ENCODE results near the gene GBX1. TPM values are rescaled to one million over a fixed set of nuclear protein-coding genes. Genes with fewer than 3 reads are reported as not detected.

The GBX1 gene
- total RNA-seq, 1 donor from 2014 or later, result not detected

DNA sequence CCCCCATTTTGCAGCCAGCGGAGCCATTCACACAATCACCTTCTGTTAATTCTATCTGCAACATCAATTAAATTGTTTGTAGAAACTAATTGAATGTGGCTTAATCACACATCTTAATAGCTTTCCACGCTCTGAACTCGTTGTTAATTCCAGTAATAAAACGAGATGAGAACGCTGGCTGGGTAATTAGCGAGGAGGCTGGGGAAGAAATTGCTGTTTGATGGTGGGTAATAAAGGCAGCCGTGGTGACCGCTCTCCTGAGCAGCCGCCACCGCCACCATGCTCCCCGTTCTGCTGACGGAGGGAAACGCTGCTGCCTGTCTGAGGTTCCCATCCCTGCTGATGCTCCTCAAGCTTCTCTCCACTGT is 36.3 kb downstream of the GBX1 start:
- TF ChIP-seq CTCF (conservative IDR thresholded peaks at IDR 0.05; ENCODE audit: low read depth, low read length), result no peak
- no peak for DNase-seq (ENCODE audit: low read depth)
- H3K4me3 ChIP-seq (ENCODE audit: low read depth, low read length), result no peak overlapping the region

DNA sequence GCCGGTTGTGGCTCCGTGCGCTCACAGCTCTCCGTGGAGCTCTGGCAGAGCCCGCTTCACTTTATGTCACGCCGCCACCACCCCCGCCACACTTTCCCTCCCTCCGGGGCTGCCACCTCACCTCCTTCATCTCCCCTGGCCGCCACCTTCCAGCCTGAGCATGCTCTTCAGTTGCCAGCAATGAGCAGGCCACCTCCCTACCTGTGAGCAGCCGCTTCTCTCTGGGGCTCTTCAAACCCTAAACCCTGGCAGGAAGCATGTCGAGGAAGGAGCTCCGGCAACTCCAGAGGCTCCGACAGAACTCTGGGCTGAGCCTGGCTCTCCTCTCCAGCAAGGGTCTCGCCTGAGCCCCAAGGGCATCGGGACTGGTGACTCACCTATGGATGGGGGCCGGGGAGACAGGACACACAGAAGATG is 36.7 kb downstream of the GBX1 start:
- no peak for DNase-seq (ENCODE audit: low read depth)
- no peak for TF ChIP-seq CTCF (conservative IDR thresholded peaks at IDR 0.05; ENCODE audit: low read depth, low read length)
- no peak overlapping the region for H3K4me3 ChIP-seq (ENCODE audit: low read depth, low read length)

DNA sequence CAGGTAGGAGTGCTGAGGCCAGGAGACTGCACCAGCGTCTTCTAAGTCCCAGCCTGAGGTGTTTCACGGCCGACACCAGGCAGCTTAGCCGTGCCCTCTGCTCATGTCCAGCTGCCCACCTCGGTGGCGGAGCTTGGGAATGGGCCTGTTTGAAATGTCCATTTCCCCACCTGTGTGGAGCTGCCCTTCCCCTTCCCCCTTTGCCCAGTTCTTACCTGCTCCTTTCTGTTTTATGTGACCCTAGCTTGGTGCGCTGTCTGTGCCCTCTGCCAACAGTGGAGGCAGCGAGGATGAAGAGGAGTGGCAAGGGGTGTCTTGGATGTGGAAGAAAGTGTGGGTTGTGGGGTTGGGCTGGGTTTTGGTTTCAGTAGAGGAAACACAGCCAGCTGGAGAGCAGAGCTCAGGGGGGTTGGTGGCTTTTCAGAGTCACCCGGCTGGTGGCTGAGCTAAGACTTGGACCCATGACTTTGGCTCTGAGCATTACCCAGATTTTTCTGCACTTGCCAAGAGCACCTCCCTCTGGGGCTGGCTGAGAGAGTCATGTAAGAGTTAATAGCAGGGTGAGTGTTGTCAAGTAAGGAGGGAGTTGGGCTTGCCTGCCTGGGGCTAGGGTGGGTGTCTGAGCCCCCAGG is 37.4 kb downstream of the GBX1 start:
- TF ChIP-seq CTCF (conservative IDR thresholded peaks at IDR 0.05; ENCODE audit: low read depth, low read length), result no peak
- no peak for DNase-seq (ENCODE audit: low read depth)
- H3K4me3 ChIP-seq (ENCODE audit: low read depth, low read length), result no peak overlapping the region

DNA sequence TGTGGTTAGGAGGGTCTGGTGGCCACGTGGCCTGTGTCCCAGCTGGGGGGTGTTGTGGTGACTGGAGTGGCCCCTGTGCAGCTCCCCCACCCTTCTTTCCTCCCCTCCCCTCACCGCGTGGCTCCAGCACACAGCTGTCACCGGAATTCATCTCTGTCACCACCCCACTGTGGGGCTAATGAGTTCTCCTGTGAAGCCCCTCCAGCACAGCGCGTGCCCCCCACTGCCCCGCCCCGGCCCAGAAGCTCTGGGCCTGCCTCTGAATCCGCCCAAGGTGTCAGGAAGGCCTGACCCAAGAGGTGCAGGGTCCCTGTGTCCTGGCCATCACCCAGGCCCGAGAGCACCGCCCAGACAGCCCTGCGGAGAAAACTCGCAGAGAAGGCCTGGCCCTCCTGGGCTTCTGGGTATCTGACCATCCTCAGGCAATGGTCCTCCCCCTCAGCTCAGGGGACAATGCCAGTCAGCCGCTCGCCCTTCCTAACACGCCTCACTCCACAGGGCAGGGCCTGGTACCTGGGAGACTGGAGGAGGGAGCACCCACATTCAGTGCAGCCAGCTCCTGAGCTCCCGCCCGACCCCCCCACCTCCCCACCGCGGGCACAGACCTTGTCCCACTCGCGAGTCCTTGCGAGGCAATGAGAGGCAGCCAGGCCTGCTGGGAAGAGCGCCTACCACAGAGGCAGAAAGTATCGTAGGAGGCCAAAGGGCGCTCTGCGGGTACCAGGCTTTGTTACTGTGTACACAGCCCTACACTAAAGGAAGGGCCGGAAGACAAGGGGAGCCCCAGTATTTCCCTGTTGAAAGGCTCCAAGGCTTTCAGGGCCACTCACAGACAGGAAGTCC is 38.2 kb downstream of the GBX1 start:
- DNase-seq (ENCODE audit: low read depth), result no peak
- H3K4me3 ChIP-seq (ENCODE audit: low read depth, low read length), result no peak overlapping the region
- TF ChIP-seq CTCF (conservative IDR thresholded peaks at IDR 0.05; ENCODE audit: low read depth, low read length), result no peak

DNA sequence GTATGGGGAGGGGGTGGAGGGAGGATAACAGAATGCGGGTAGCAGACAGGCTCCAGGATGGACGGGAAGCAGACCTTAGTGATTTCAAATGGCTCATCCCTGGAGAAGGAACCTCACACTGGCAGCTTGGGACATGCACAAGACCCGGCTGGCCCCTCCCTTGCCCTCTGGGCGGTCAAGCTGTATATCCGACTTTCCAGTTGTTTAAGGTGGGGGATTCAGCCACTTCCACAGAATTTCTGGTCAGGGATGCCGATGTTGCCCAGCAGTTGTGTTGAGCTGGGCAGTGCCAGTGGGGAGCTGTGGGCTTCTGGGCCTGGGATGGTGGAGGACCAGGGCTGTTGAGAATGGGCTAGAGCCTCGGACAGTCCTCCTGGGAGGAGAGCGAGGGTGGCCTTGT is 38.8 kb downstream of the GBX1 start:
- H3K4me3 ChIP-seq (ENCODE audit: low read depth, low read length), result no peak overlapping the region
- no peak for DNase-seq (ENCODE audit: low read depth)
- TF ChIP-seq CTCF (conservative IDR thresholded peaks at IDR 0.05; ENCODE audit: low read depth, low read length), result no peak

DNA sequence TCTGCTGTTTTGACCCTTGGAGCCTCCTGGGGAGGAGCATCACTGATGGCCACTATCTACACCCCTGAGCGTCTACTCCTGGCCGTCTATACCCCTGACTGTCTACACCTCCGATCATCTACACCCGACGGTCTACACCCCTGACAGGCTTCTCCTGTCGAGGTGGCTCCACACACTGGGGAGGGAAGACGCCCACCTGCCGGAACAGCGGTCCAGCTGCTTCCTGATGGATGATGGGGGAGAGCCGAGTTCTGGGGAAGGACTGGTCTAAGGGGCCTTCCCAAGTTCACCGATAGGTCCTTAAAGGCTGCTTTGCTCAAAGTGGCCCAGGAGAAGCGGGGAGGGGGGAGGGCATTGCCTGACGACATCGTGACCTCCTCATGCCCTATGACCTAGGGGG is 39.4 kb downstream of the GBX1 start:
- no peak for TF ChIP-seq CTCF (conservative IDR thresholded peaks at IDR 0.05; ENCODE audit: low read depth, low read length)
- no peak overlapping the region for H3K4me3 ChIP-seq (ENCODE audit: low read depth, low read length)
- DNase-seq (ENCODE audit: low read depth), result no peak
